ENCODE data around the gene GHR. TPM values are rescaled to one million over a fixed set of nuclear protein-coding genes. Genes with fewer than 3 reads are reported as not detected.

The GHR gene
- total RNA-seq, 2 experiments from 2014 or later = not detected

DNA sequence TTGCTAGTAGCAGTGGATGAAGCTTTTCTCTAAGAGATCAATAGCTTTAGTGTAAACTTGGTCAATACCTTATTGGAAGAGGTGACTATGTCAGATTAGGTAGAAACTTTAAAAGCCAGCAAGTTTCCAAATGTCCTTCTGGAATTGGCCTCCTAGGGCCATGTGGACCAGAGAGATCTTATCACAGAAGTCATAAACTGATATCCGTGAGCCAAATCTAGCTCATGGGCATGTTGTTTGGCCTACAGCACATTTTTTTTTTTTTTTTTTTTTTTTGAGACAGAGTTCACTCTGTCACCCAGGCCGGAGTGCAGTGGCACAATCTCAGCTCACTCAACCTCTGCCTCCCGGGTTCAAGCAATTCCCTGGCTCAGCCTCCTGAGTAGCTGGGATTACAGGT is 175.9 kb downstream of the GHR start:
- H3K27ac ChIP-seq (ENCODE audit: low read depth, low read length, poor library complexity, severe bottlenecking) = no peak overlapping the region
- no peak overlapping the region for H2AFZ ChIP-seq (ENCODE audit: low read length)
- no peaks in the 10 kb centered on the region for H4K20me1 ChIP-seq (ENCODE audit: insufficient read depth, low read length)
- no peaks in the 10 kb centered on the region for H3K9me3 ChIP-seq (ENCODE audit: low read length)
- intact Hi-C loops (cut with micrococcal nuclease; ENCODE audit: unreplicated experiment) = no loop called here
- H3K36me3 ChIP-seq (ENCODE audit: insufficient read depth, low read length) = no peaks in the 10 kb centered on the region
- no TSS peak for BruUV-seq (replicated peaks)
- H3K9me2 ChIP-seq (ENCODE audit: insufficient read depth, low read length) = no peaks in the 10 kb centered on the region
- TF ChIP-seq EZH2phosphoT487 (IDR thresholded peaks at IDR 0.05; ENCODE audit: borderline replicate concordance, low read depth, low read length) (no peak), CTCF (conservative IDR thresholded peaks at IDR 0.05; ENCODE audit: low read length) (no peak)
- ChIA-PET CTCF (ENCODE audit: unreplicated experiment) (no interaction called here), POLR2A (interaction anchor here (0.5 to 0.7 kb wide), 2 partner anchors 368 to 715 kb away, joined by 3 to 5 read pairs; no protein-coding TSS in a partner anchor)
- DNase-seq (ENCODE audit: low spot score) = no peak
- no peak overlapping the region for H3K4me2 ChIP-seq (ENCODE audit: low read length)
- H3K4me3 ChIP-seq (ENCODE audit: low read depth, low read length, poor library complexity, severe bottlenecking) = no peak overlapping the region
- no peaks in the 10 kb centered on the region for H3K4me1 ChIP-seq (ENCODE audit: insufficient read depth, low read length, poor library complexity, severe bottlenecking)
- no peaks in the 10 kb centered on the region for H3K79me2 ChIP-seq (ENCODE audit: insufficient read depth, low read depth, low read length)

- DNase-seq (ENCODE audit: low spot score) = no peak
- ChIA-PET CTCF (ENCODE audit: unreplicated experiment) (no interaction called here), POLR2A (no interaction called here)
- no peak for TF ChIP-seq EZH2phosphoT487 (IDR thresholded peaks at IDR 0.05; ENCODE audit: borderline replicate concordance, low read depth, low read length)
- no peak for TF ChIP-seq CTCF (conservative IDR thresholded peaks at IDR 0.05; ENCODE audit: low read length)
- Histone ChIP-seq H3K4me2 (ENCODE audit: low read length) (no peak overlapping the region), H4K20me1 (ENCODE audit: insufficient read depth, low read length) (no peaks in the 10 kb centered on the region), H3K4me3 (ENCODE audit: low read depth, low read length, poor library complexity, severe bottlenecking) (no peak overlapping the region), H3K9me2 (ENCODE audit: insufficient read depth, low read length) (no peaks in the 10 kb centered on the region), H3K79me2 (ENCODE audit: insufficient read depth, low read depth, low read length) (no peaks in the 10 kb centered on the region), H2AFZ (ENCODE audit: low read length) (no peak overlapping the region), H3K9me3 (ENCODE audit: low read length) (no peaks in the 10 kb centered on the region), H3K36me3 (ENCODE audit: insufficient read depth, low read length) (no peaks in the 10 kb centered on the region), H3K4me1 (ENCODE audit: insufficient read depth, low read length, poor library complexity, severe bottlenecking) (no peaks in the 10 kb centered on the region), H3K27ac (ENCODE audit: low read depth, low read length, poor library complexity, severe bottlenecking) (no peak overlapping the region)
- BruUV-seq (replicated peaks) = no TSS peak
- intact Hi-C loops (cut with micrococcal nuclease; ENCODE audit: unreplicated experiment) = no loop called here
Measured at GRCh38 chr5:42600441-42600840, 177.2 kb downstream of the GHR start.

GRCh38 chr5:42604171-42604711 is 181.0 kb downstream of the GHR start:
- Histone ChIP-seq H3K4me2 (ENCODE audit: low read length) (no peak overlapping the region), H3K79me2 (ENCODE audit: insufficient read depth, low read depth, low read length) (no peaks in the 10 kb centered on the region), H3K9me2 (ENCODE audit: insufficient read depth, low read length) (no peaks in the 10 kb centered on the region), H3K36me3 (ENCODE audit: insufficient read depth, low read length) (no peaks in the 10 kb centered on the region), H3K4me1 (ENCODE audit: insufficient read depth, low read length, poor library complexity, severe bottlenecking) (no peaks in the 10 kb centered on the region), H4K20me1 (ENCODE audit: insufficient read depth, low read length) (no peaks in the 10 kb centered on the region), H3K4me3 (ENCODE audit: low read depth, low read length, poor library complexity, severe bottlenecking) (no peak overlapping the region), H3K9me3 (ENCODE audit: low read length) (no peaks in the 10 kb centered on the region), H3K27ac (ENCODE audit: low read depth, low read length, poor library complexity, severe bottlenecking) (no peak overlapping the region), H2AFZ (ENCODE audit: low read length) (no peak overlapping the region)
- intact Hi-C loops (cut with micrococcal nuclease; ENCODE audit: unreplicated experiment) = no loop called here
- no peak for DNase-seq (ENCODE audit: low spot score)
- CTCF ChIA-PET (ENCODE audit: unreplicated experiment) = no interaction called here
- TF ChIP-seq EZH2phosphoT487 (IDR thresholded peaks at IDR 0.05; ENCODE audit: borderline replicate concordance, low read depth, low read length) (no peak), CTCF (conservative IDR thresholded peaks at IDR 0.05; ENCODE audit: low read length) (no peak)
- POLR2A ChIA-PET = interaction anchor here (0.7 to 1.7 kb wide), 5 partner anchors 9 to 1750 kb away, joined by 3 to 4 read pairs (median 3); no protein-coding TSS in a partner anchor
- BruUV-seq (replicated peaks) = no TSS peak
